GM19351 (cell line): Measurements from ENCODE around the gene CA5A.
A peak's percentile ranks its signal among the peaks of the same experiment; 100 is the strongest.
"Not testable (repeated sequence)": the region's sequence is repeated elsewhere in the genome, so short reads cannot be mapped to it uniquely, and the experiment has no call there.

ENCODE experiments used
- ATAC-seq: cut with Tn5 transposase; IDR thresholded peaks from one replicate; pipeline ENCODE4 v1.9.1; 2021; ENCODE audit warnings: mild to moderate bottlenecking, moderate library complexity; ENCODE audit not compliant: unreplicated experiment

Gene CA5A

DNA sequence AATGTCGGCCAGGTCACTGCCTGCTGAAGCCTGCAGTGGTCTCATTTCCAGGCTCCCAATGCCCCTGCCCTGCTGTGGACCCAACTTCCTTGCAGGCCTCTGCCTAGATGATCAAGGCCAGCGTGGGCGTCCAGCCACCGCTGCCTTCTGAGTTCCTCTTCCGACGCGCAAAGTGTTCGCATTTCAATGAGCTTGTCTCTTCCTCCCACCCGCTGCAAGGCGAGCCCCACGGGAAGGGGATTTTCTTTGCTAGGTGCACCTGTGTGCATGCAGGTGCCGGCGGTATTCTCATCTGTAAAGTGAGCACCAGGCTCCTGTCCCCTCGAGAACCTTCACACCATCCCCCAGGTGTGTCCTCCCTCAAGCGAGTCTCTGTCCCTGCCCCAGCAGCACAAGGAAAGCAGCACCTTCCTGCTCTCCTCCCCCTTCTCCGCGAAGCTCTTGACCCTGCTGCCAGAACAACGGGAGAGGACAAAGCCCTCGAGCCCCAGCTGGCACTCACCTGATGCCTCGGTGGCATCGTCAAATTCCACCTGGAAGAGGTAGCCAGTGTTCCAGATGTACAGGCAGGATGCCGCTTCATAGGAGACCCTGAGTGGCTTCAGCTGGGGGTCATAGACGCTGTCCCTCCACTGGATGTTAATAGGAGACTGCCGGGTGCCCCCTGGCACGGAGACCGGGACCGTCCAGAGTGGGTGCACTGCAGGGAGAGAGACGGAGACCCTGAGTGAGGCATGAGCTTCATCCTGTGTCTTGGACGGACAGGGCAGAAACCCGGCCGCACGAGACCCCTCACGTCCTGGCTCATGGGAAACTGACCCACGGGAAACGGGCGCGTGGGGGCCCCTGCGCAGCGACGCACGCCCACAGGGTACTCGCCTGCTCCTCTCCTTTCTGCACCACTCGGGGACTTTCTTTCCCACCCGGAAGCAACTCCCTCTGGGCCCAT is 9.8 kb downstream of the CA5A start:
- ATAC-seq, result no peak

DNA sequence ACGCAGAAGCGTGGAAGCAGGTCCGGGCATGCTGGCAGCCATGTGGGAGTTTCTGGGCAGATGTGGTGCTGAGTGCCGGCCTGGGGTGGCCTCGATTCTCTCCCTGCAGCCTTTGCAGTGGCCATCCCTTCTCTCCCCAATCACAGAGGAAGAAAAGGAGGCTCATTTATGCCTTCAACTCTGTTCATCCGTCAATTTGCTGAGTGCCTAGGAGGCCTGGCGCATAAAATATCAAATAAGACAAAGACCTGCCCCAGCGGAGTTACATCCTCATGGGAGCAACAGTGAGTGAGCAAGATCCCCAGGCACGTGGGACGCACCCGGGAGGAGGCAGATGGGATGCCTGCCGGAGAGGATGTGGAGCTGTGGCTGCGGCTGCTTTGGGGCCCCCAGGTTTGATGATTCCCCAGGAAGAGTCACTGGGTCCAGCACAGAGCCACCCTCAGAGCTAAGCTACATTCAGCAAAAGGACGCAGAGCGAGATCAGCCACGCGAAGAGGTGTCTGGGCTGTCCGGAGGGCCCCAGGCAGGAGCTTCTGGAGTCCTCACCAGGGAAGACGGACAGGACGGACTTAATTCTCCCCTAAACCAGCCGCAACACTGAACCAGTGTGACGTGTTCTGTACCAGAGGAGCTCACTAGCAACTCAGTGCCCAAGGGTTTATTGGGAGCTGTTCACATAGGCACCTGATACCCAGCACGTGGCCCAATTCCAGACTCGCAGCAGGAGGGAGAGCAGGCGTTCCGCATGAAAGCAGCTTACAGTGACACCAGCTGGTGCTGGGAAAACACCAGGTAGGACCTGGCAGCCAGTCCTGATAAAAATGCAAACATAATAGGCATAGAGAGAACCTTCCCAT is 11.3 kb downstream of the CA5A start:
- ATAC-seq, result no peak

DNA sequence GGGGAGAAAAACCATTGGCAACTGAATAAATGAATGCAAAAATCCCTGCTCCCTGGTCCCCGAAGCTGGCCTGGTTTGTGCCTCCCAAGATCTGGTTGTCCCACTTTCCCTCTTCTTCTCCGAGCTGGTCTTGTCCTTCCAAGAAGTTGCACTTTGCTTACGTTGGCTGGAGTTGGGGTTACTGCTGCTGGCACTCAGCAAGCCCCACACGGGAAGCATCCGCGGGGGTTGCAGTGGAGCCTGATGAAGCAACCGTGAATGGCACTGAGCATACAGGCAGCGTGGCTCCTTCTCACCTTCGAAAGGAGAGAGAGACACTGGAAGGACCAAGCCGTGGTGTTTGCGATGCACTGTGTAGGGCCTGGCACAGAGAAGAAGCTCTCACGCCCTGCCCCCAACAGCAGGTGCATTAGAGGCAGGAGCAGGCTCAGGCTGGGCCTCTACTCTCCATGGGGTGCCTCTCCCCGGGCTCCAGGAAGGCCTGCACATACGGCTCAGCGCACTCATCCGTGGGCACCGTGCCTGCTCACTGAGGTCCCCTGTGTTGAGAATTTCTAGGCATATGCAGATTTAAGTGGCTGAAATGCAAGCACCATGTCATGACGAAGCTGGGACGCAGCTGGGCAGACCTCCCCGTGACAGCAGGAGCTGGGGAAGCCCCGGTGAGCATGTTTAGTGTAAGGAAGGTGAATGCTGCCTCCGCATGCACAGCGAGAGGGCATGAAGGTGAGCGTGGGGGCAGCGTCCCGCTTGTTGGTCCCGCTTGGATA is 12.1 kb downstream of the CA5A start:
- ATAC-seq, result peak; percentile 63

DNA sequence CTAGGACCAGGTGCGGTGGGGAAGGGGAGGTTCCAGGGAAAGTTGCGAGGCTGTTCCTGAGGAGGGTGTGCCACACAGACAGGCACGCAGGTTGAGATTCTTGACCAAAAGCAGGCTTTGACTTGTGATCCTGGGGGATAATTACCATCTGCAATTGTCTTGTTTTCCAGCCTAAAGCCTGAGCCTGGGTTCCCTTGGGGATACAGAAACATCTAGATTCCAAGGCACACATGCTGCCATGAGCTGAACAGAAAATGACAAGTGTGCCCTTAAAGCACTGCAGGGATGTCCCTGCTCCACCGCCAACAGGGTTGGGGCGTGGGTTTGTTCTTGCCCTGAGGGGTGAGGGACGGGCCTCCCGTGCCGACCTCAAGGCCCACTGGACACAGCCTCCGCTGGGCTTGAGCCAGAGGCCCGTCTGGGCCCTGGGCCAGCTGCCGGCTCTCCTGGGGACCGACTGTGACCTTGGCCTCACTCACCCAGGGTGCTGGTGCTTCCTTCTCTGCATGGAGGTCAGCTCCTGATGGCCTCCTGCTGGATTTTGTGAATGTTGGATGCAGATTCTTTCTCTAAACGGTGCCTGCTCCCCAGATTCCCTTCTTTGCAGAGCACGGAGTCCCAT is 14.0 kb downstream of the CA5A start:
- no peak for ATAC-seq

DNA sequence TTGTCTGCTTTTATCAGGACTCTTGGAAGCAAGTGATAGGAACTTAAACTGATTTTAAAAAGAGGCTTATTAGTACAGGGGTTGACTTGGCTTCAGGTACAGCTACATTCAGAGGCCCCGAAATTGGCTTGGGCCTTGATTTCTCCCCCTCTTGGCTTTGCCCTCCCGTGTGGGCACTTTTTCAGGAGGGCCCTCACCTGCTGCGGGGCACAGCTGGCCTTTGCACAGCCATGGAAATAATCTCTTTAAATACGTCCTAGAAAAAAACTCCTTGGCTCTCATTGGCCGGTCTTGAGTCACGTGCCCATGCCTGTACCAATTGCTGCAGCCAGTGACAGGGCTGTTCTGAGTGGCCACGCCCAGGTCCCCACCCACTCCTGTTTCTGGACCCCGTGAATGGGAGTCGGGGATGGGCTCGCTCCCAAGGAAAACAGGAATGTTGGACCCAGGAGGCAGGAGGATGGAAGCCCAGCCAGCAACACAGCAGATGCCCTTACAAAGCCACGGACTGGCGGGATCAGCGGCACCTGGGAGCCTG is 15.0 kb downstream of the CA5A start:
- ATAC-seq, result no peak

DNA sequence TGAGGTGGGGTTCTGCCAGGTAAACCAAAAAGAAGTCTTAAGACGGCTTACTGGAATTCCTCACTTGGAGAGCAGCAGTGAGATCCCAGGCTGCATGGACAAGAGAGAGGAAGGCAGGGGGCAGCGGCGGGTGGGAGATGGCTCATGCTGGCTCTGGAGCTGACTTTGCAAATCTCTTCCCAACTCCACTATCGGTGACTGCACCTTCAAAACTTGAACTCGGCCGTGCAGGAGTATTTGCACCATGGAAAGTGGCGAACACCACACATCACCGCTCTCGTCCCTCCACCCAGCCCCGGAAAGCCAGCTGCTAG is 16.7 kb downstream of the CA5A start:
- ATAC-seq, result no peak

DNA sequence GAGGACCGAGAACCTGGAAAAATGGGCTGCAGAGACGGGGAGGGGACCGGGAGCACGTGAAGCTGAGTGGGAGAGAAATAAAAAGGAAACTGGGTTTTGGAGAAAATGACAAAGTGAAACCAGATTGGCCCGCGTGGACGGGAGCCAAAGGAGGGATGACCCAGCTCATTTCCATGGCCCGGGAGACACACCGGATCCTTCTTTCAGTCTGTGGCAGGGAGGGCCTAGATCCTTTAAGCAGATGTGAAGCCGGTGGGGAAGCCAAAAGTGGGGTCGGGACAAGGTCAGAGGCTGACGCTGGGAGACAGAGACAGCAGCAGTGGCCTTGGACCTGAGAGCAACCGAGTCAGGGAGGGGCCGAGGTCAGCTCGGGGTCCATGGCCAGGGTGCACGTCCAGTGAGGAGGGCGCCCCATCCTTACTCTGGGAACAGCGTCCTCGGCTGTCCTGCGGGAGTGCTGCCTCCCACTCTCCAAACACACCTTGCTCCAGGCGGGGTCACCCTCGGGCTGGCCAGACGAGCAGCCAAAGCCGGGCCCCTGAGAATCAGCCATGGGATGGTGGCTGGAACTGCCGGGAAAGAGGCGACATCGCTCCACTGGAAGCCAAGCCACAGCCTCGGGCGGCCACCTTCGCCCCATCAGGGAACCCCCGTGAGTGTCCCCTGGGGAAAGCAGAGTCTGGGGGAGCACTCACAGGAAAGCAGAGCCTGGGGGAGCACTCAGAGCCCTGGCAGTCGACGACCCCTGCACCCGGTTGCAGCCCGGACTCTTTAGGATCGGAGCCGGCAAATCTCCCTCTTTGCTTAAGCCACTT is 17.3 kb downstream of the CA5A start:
- ATAC-seq, result no peak

DNA sequence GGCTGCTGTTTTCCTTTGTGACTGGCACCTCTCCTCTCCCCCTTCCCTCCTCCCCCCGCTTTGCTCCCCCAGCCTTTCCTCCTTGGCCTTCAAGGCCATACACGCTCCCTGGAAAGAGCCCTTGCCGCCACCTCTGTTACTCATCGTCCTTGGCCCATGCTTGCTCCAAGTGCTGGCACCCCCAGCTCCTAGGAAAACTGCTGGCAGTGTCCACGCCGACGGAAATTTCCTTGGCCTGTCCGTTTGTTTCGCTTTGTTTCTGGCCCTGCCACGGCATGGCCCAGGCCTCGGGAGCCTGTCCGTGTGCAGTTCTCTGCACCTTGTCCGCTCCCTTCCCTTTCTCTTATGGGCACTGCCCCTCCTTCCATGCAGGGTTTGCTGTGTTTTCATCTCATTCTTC is 18.0 kb downstream of the CA5A start:
- ATAC-seq, result no peak

DNA sequence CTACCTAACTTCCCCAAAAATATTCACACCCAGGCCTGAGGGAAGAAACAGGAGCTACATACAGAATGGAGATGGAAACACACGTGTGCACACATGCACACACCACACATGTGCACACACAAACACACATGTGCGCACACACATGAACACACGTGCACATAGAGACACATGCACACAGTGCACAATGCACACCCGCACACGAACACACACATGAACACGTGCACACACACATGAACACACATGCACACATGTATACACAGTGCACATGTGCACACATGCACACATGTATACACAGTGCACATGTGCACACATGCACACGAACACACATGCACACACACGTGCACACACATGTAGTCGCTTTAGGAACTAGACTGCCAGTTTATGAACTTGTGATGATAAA is 18.8 kb downstream of the CA5A start:
- ATAC-seq, result no peak

DNA sequence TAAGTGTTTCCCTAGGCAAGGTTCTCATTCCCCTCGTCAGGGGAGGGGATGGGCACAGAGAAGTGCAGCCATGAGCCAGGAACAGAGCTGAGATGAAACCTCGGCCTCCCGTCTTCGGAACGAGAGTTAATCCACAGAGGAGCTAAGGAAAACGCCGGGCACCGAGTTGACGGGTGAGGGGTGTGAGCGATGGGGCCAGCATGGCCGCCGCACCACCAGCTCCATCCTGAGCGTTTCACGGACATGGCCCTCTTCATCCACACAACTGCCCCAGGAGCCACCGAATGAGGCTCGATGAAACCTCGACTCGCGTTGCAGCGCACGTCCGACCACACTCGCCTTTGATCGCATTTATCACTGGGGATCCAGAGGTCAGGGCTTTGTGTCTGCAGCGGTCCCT is 21.5 kb downstream of the CA5A start:
- ATAC-seq, result no peak

DNA sequence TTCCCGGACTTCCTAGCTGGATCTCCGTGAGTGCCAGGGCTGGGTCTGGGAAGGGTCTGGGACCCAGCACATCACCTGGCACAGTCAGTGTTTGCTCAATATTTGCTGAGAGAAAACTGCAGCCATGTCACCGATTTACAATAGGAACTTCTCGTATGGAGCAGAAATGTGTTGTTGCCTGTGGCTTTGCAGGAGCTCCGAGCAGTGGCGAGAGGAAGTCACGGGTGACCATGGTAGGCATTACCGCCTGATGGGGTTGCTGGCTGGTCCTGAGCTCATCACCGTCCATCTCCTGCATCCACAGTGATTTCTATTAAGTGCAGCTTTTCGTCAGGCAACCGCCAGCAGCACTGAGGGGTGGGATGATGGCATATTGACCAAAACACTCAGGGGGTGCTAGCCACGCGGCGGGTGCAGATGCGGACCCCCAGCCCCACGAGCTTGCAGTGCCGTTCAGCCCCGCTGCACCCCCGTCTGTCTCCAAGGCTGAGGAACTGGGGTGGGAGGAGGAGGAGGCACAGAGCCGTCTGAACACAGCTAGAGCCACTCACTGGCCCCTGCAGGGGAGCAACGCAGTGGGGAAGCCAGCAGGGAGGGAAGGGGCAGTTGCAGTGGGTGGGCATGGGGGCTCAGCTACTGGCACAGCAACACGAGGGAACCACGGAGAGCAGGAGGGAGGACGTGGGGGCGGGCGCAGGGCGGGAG is 22.2 kb downstream of the CA5A start:
- not testable (repeated sequence) for ATAC-seq

DNA sequence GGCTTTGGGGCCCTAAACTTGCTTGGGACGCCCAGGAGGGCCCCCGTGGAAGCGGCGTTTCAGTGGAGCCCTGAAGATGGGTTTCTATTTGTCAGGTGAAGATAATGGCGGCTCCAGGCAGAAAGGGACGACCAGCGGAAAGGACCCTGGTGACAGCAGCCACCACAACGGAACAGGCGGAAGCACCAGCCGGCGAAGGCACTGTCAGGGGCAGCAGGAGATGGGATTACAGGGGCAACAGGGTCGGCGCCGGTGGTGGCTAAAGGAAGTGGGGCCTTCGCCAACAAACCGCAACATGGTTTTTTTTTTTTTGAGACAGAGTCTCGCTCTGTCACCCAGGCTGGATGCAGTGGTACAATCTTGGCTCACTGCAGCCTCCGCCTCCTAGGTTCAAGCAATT is 23.6 kb downstream of the CA5A start:
- ATAC-seq, result not testable (repeated sequence)

DNA sequence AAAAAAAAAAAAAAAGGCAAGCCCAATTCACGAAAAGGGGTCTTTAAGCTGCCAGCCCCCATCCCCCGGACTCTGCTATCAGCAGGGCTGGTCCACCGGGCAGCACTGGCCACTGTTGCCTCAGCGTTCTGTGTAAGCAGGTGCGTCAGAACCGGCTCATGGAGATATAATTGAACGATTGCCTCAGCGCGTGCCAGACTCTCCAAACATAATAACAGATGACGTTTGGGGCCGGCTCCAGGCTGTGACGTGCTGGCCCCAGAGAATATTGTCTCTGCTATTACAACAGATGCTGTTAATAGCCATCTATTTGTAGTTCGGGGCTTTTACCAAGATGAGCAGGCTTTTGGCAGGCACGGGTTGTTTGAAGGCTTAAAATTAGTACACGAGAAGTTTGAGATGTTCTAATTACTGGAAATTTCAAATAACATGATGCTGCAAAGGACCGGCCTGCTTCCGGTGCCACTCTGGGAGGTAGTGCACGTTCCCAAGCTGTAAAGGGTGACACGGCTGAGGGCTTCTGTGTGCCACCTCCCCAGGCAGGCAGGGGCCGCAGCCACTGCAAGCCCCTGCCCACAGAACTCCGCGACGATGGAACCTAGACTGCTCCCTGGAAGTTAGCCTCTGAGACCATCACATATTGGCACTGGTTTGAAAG is 25.1 kb downstream of the CA5A start:
- ATAC-seq, result not testable (repeated sequence)

DNA sequence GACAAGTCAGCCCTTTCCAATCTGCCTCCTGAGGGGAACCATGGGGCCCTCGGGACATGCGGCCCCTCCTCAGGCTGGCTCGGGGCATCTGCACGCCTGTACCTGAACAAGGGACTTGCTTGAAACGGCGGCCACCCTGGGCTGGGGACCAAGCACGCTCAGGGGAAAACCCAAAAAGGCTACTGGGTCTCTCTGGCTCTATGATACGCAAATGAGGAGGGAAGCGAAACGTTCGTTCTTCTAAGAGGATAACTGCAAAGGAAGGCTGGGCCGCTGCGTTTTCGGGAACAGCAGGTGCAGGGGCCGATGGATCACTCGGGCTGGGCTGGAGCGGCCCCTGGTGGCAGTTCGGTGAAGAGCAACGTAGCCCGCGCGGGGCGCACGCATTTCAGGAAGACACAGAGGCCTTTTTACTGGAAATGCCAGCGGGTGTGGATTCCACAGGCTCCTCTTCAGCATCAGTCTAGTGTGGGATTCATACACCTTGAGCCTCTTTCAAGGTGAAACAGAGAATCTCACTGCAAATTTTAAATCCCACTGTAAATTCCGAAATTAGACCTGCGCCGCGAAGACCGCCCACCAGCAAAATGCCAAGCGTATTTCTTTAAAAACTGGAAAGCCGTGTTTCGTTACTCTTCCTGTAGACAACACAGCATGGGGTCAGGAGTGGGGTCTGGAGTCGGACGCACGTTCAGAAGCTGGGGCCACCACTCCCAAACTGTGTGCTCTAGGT is 27.0 kb downstream of the CA5A start:
- ATAC-seq, result peak; percentile 72

DNA sequence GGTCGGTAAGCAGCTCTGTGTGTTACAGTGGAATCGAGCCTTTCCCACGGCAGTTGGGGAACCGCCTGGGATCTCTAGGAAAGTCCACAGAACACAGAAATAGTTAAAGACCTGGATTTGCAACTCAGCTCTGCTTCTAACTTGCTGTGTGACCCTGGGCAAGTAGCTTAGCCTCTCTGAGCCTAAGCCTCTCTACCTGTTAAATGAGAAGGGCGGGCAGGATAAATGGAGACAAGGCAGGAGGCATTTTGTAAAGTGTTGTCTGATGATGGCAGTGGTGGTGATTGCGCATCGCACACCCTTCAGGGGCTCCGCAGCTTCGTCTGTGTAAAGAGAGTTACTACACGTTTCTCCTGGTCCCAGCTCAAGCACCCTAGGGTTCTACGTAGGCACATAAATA is 28.2 kb downstream of the CA5A start:
- ATAC-seq, result not testable (repeated sequence)

DNA sequence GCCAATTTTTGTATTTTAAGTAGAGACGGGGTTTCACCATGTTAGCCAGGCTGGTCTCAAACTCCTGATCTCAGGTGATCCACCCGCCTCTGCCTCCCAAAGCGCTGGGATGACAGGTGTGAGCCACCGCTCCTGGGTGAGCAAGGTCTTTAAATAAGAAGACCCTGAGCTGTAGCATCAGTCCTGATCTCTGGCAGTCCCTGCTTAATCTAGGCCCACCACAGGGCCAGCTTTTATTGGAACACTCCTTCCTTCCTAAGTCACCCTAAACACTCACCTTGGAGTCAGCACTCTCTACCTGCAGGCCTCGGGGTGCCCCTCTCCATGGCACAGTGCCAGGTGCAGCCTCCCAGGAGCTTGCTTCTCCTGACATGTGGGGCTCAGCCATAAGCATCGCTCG is 30.8 kb downstream of the CA5A start:
- ATAC-seq, result not testable (repeated sequence)

DNA sequence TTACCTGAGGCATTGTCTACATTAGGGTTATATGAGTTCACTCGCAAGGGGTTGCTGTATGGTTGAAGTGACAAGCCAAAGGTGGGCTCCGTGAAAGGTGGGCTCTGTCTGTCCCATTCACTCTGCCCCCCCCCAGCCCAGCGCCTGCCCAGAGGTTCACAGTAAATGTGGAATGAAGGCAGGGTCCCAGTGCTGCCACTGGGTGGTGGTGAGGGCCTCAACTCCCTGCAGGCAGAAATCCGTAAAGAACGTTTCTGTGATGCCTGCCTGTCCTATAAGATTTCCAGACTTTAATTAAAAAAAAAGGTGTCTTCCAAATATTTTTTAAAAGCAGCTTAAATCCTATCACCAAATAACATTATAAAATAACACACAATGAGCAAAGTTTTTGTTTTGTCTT is 31.4 kb downstream of the CA5A start:
- ATAC-seq, result not testable (repeated sequence)

DNA sequence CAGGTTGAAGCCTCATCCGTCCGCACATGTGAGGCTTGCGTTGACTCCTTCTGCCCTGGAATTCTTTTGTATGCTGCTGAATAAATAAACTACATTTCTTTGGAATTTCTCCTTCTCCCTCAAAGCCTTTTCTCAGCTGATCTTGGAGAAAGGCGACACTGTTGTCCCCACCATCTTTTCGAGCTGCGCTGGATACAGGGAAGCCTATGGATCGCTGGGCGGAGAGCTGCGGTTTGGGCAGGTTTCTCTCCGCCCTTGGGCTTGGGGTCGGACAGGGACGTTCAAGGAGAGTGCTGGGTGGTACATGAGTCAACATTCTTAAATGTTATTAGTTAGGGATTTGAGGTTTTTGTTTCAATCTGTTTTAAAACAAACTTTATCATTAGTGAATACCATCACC is 35.8 kb downstream of the CA5A start:
- not testable (repeated sequence) for ATAC-seq
